ENCODE data around the gene PPP1R3G.

DNA sequence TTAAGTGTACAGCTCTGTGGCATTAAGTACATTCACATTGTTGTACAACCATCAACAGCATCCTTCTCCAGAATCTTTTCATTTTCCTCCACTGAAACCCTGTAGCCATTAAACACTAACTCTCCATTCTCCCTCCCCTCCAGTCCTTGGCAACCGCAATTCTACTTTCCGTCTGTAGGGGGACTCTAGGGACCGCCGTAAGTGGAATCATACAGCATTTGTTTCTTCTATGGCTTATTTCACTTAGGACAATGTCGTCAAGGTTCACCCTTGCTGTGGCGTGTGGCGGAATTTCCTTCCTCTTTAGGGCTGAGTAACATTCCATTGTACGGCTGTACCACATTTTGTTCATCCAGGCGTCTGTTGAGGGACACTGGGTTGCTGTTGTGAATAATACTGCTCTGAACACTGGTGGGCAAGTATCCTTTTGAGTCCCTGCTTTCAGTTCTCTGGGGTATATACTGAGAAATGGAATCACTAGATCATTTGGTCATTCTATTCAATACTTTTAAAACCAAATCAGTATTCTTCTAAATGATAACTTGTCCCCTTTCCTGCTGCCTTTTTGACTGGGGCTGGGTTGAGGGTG is 50.7 kb downstream of the PPP1R3G start:
- TF ChIP-seq, protein P1, sequence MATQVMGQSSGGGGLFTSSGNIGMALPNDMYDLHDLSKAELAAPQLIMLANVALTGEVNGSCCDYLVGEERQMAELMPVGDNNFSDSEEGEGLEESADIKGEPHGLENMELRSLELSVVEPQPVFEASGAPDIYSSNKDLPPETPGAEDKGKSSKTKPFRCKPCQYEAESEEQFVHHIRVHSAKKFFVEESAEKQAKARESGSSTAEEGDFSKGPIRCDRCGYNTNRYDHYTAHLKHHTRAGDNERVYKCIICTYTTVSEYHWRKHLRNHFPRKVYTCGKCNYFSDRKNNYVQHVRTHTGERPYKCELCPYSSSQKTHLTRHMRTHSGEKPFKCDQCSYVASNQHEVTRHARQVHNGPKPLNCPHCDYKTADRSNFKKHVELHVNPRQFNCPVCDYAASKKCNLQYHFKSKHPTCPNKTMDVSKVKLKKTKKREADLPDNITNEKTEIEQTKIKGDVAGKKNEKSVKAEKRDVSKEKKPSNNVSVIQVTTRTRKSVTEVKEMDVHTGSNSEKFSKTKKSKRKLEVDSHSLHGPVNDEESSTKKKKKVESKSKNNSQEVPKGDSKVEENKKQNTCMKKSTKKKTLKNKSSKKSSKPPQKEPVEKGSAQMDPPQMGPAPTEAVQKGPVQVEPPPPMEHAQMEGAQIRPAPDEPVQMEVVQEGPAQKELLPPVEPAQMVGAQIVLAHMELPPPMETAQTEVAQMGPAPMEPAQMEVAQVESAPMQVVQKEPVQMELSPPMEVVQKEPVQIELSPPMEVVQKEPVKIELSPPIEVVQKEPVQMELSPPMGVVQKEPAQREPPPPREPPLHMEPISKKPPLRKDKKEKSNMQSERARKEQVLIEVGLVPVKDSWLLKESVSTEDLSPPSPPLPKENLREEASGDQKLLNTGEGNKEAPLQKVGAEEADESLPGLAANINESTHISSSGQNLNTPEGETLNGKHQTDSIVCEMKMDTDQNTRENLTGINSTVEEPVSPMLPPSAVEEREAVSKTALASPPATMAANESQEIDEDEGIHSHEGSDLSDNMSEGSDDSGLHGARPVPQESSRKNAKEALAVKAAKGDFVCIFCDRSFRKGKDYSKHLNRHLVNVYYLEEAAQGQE (IDR thresholded peaks at IDR 0.05; ENCODE audit: insufficient read depth in 1 of 2, low read depth in 2 of 2, low read length in 2 of 2) = no peak
- TF ChIP-seq POLR2AphosphoS5 (IDR thresholded peaks at IDR 0.05; ENCODE audit: low read depth, low read length) = no peak
- TF ChIP-seq FOXP2 (optimal IDR thresholded peaks at IDR 0.05; ENCODE audit: borderline replicate concordance, extremely low read depth, extremely low read length, insufficient read depth) = no peak
- no peak for TF ChIP-seq TAF1 (IDR thresholded peaks at IDR 0.05; ENCODE audit: borderline replicate concordance, insufficient read depth, low read length)

All from PFSK-1 (cell line).